GM12872 (cell line): ENCODE measurements around the gene OPALIN.
A peak's percentile ranks its signal among the peaks of the same experiment; 100 is the strongest.

ENCODE experiments used
- TF ChIP-seq, protein P1 (sequence below): IDR thresholded peaks from 3 replicates; pipeline ENCODE4 v1.5.1; 2011; ENCODE audit warnings: low read depth, mild to moderate bottlenecking, low read length, moderate library complexity; ENCODE audit not compliant: insufficient read depth

Gene OPALIN

DNA sequence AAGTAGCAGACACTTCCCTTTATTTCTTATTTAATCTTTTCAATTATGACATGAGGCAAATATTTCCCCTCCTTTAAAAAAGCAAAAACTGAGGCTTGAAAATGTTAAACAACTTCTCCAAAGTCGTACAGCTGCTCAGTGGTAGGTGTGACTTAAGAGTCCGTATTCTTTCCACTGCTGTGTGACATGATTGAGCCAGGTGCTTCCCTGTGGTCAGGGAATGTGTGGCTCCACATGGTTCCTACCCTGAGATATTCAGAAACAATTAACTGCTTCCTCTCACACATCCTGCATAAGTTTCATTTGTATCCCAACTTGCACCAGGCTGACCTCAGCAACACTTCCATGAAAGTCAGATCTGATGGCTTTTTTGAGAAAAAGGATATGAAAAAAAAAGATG is 13.6 kb downstream of the OPALIN start:
- TF ChIP-seq, protein P1, sequence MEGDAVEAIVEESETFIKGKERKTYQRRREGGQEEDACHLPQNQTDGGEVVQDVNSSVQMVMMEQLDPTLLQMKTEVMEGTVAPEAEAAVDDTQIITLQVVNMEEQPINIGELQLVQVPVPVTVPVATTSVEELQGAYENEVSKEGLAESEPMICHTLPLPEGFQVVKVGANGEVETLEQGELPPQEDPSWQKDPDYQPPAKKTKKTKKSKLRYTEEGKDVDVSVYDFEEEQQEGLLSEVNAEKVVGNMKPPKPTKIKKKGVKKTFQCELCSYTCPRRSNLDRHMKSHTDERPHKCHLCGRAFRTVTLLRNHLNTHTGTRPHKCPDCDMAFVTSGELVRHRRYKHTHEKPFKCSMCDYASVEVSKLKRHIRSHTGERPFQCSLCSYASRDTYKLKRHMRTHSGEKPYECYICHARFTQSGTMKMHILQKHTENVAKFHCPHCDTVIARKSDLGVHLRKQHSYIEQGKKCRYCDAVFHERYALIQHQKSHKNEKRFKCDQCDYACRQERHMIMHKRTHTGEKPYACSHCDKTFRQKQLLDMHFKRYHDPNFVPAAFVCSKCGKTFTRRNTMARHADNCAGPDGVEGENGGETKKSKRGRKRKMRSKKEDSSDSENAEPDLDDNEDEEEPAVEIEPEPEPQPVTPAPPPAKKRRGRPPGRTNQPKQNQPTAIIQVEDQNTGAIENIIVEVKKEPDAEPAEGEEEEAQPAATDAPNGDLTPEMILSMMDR, result no peak

DNA sequence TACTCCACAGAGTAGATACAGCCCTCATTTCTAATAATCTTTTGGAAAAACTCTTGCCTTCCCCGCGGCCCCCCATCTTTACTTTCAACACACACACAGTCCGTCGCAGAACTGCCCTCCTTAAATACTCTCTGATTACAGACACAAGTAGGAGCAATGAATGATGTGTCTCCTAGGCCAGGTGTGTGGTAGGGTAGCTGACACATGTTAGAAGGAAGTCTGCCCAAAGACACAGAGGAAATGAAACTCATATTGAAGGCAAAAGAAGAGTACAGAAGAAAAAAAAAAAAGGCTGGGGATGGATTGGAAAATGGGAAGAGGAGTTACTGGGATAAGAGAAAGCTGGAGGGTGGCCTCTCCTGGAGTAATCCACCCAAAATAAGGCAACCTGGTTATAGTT is 14.6 kb downstream of the OPALIN start:
- TF ChIP-seq, protein P1, result no peak

DNA sequence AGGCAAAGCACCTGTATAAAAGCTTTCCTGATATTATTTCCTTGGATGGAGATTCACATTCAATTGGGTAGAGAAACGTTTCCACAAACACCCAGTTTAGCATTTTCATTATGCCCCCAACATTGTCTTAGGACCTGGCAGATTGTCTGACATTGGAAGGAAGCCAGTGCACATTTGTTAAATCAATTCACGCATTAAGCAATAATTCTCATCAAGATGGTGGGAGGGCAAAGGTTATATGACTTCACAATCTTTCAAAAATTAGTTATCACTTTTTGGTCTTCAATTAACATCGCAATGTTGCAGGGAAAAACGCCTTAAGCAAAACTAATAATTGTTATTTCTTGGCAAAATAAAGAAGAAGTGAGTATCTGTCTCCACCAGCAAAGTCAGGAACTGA is 16.4 kb downstream of the OPALIN start:
- TF ChIP-seq, protein P1, result no peak

DNA sequence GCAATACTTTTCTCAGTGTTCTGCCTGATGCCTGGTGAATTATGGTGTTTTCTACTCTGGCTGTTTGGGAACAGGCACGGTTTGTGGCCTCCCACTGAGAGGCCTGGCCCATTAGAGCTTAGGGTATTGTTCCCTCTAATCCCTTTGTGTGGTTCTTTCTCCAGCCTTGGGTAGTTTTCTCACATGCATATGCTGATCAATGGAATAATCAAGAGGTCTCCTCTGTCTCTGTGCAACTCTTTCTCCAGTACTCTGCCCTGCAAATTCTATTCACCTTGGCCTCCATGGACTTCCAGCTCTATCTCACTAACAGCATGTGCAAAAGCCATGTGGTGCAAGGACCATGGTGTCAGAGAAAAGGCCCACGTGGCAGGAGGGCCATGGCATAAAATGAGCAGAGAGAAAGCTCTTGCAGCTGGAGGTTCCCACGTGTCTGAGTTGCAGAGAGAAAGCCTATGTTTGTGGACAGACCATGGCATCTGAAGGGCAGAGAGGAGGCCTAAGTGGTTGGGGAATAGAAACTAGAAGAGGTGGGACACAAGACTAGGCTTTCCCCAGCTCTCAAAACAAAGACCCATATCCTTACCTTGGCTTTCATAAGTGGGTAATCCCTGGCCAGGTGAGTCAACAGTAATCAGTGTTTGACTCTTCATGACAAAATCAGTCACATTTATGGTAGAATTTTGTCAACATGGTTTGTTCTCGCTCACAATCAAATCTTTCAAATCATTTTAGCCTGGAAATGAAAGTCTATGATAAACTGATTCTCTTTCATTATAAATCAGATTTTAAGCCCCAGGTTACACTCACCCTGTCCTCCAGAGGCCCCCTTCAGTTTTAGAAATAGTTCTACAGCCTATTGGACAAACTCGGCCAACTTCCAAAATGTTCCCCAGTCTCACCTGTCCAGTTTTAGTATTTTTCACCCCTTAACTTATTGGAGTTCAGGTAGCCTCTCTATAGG is 17.3 kb downstream of the OPALIN start:
- TF ChIP-seq, protein P1, result no peak

DNA sequence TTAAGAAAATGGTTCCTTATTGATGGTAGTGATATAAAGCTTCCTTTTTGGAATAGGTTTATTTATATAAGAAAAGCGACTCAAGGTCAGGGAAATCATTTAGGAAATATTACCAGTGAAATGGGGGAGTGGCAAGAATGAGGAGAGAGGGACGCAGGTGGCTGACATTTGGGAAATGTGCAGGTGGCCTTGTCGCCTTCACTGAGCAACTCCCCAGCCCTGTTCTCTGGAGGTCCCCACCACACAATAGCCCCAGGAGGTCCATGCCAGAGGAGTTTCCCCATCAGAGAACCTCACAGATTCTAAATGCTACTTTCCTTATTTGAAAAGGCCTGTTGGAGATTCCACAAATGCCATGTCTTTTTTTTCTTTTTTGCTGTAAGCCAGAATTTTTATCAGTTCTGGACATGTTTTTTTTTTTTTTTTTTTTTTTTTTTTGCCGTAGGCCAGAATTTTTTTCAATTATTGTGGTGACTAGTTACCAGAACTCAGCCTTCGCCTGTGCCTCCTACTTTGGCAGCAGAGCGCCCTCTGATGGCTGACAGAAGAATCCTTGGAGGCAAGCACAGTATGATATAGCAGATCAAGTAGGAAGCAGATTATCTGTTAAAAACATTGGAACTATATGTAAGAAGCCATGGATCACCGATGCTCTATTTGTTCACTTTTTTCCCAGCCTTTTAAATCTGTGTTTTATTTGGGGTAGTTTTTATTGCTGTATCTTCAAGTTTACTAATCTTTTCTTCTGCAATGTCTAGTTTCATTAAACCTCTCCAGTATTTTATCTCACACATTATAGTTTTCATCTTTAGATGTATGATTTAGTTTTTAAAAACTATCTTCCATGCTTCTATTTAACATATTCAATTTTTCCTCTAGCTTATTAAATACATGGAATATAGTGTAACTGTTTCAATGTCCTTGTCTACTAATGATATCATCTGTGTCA is 18.6 kb downstream of the OPALIN start:
- TF ChIP-seq, protein P1, result peak; percentile 80

DNA sequence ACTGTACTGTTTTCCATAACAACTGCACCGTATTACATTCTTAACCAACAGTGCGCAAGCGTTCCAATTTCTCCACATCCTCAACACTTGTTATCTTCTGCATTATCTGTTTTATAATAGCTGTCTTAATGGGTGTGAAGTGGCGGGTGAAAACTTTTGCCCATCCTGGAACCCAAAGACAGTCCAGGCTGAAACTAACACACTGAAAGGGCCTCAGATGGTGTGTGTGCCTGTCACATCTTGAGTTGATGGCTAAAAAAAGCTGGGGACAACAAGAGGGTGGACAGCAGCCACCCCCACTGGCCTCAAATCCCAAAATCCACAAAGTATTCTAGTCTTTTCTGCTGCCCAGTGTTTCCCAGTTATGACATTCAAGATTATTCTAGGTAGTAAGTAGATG is 19.4 kb downstream of the OPALIN start:
- TF ChIP-seq, protein P1, result no peak

DNA sequence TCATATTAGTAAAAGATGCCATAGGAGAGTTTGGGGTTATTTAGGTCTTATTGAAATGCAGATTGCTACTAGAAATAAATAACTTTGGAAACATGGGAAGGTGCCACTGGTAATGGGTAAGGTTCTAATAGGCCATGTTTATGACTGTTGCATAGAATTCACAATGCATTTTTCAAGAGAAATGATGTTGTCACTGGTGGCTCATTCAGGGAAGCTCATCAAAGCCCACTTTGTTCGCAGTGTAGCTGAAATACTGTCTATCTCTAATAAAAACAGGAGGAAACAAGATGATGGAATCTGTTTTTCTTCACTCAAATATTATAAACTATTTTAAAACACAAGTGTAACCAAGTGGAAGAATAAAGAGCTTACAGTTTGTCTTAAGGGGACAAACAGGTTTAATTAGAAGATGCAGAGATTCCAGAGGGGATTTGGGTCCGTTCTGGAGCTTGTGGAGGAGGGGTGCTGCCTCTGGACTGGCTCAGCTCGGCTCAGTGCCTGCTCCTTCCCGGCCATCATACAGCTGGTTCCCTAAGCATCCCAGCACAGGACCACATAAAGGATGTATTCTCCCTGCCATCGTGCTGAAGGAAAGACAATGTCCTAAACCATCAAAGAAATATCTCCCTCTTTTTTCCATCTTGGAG is 20.4 kb downstream of the OPALIN start:
- TF ChIP-seq, protein P1, result no peak
